Left hindlimb (tissue), 1 donor: ENCODE measurements around the gene PGPEP1.
A peak's percentile ranks its signal among the peaks of the same experiment; 100 is the strongest.

Source experiments
- DNase-seq: peaks from one replicate; pipeline ENCODE4 v3.0.0-alpha.2; 2018

Gene PGPEP1

GRCh38 chr19:18340190-18340989 lies at the start of gene PGPEP1:
PGPEP1 (plus strand) TSS chr19:18340598; CDS start chr19:18340682, 84 bp downstream.
- peak; percentile 79 for DNase-seq

- DNase-seq, result no peak
Measured at GRCh38 chr19:18291019-18291524, 49.3 kb upstream of the PGPEP1 start.

- peak; percentile 92 for DNase-seq
Measured at GRCh38 chr19:18291590-18292461, 48.6 kb upstream of the PGPEP1 start.

GRCh38 chr19:18292462-18292809 lies 48.0 kb upstream of the PGPEP1 start:
- DNase-seq, result no peak

- peak; percentile 92 for DNase-seq
Measured at GRCh38 chr19:18292810-18293641, 47.4 kb upstream of the PGPEP1 start.

- DNase-seq, result no peak
Measured at GRCh38 chr19:18293642-18294466, 46.5 kb upstream of the PGPEP1 start.

- DNase-seq, result no peak
Measured at GRCh38 chr19:18294467-18294864, 45.9 kb upstream of the PGPEP1 start.

- DNase-seq, result no peak
Measured at GRCh38 chr19:18295034-18295451, 45.4 kb upstream of the PGPEP1 start.

- DNase-seq, result no peak
Measured at GRCh38 chr19:18297308-18297707, 43.1 kb upstream of the PGPEP1 start.

- DNase-seq, result no peak
Measured at GRCh38 chr19:18298601-18299000, 41.8 kb upstream of the PGPEP1 start.

- DNase-seq, result no peak
Measured at GRCh38 chr19:18299654-18300053, 40.7 kb upstream of the PGPEP1 start.

GRCh38 chr19:18300930-18301717 lies 39.3 kb upstream of the PGPEP1 start:
- peak; percentile 64 for DNase-seq

- DNase-seq, result no peak
Measured at GRCh38 chr19:18301718-18302111, 38.7 kb upstream of the PGPEP1 start.

- DNase-seq, result no peak
Measured at GRCh38 chr19:18304208-18304457, 36.3 kb upstream of the PGPEP1 start.

- DNase-seq, result peak; percentile 91
Measured at GRCh38 chr19:18304458-18305310, 35.7 kb upstream of the PGPEP1 start.

GRCh38 chr19:18306209-18306887 lies 34.0 kb upstream of the PGPEP1 start:
- no peak for DNase-seq

GRCh38 chr19:18306888-18307260 lies 33.5 kb upstream of the PGPEP1 start:
- no peak for DNase-seq

GRCh38 chr19:18307271-18307681 lies 33.1 kb upstream of the PGPEP1 start:
- DNase-seq, result no peak

- no peak for DNase-seq
Measured at GRCh38 chr19:18308051-18308947, 32.1 kb upstream of the PGPEP1 start.
